ENCODE results near the gene ST7L. TPM values are rescaled to one million over a fixed set of nuclear protein-coding genes. Genes with fewer than 3 reads are reported as not detected.

ST7L gene, protein sequence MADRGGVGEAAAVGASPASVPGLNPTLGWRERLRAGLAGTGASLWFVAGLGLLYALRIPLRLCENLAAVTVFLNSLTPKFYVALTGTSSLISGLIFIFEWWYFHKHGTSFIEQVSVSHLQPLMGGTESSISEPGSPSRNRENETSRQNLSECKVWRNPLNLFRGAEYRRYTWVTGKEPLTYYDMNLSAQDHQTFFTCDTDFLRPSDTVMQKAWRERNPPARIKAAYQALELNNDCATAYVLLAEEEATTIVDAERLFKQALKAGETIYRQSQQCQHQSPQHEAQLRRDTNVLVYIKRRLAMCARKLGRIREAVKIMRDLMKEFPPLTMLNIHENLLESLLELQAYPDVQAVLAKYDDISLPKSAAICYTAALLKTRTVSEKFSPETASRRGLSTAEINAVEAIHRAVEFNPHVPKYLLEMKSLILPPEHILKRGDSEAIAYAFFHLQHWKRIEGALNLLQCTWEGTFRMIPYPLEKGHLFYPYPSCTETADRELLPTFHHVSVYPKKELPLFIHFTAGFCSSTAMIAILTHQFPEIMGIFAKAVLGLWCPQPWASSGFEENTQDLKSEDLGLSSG
- total RNA-seq, result 11.4 and 21.2 TPM in 2 replicates

DNA sequence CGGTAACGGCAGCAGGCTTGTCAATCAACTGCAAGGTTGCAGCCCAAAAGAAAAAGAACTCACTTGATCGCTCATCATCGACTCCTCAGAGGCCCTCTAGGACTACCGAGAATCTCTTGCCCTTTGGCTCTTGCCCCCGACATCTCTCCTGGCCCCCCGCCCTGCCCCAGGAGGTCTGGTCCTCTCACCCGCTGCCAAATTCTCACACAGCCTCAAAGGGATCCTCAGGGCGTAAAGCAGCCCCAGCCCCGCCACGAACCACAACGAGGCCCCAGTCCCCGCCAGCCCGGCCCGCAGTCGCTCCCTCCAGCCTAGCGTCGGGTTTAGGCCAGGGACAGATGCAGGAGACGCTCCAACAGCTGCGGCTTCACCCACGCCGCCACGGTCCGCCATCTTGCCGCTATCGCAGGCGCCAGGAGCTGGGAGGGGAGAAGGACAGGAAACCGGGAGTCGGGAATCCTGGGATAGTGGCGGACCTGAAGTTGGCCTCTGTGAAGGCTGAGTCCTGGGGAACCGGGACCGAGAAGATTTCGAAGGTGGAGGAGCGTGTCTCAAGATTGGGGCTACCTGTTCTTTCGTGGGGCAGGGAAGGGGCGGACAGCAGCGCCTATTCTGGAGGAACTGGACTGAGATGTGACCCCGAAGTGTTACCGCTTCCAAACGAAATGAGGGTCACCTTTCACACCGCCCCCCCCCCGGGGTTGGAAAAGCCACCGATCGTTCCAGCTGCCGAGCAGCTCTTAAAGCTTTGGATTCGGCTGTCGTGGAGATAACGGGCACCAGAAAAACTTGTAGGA, at the start of gene ST7L:
Gene ST7L, minus strand, starts transcription at position 421 of the 797 bp plus-strand sequence. Its CDS starts 28 bp downstream, at position 393.

DNA sequence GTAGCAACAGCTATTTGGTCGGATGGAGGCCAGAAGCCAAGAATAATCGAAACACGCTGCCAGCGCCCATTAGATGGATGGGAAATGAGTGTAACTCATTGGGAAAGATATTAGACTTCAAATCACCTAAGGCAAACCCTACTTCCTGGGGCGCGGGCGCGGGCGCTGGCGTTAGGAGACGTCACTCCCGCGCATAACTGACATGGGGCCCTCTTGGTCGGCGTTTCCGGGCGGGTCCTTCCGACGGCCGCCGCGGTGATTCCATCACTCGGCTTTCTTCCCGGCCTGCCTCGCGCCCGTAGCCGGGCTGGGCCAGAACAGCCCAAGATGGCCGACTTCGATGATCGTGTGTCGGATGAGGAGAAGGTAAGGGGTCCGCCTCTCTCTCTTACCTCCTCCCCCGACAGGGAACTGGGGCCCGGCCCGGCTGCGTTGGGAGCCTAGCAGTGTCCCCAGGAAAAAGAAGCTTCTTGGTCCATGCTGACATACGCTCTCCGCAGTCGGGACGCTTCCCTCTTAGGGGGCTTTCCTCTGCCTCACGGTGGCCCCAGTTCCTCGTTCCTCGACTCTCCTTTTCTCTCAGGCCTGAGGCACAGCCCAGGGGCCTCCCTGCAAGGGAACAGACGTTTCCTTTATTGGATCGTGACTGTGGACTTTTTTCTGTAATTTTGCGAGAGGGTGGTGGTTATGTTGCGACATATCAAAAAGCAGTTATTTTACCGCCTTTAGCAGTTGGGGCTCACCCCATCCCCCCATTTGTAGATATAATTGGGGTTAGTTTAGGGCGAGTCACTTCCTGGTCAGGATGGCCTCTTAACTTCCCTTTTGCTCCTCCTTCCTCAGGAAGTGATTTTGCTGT, 806 bp upstream of the ST7L start, which contains the start of gene CAPZA1:
Gene CAPZA1, plus strand, starts transcription at position 315 of the 859 bp plus-strand sequence. Its CDS starts 13 bp downstream, at position 328.

DNA sequence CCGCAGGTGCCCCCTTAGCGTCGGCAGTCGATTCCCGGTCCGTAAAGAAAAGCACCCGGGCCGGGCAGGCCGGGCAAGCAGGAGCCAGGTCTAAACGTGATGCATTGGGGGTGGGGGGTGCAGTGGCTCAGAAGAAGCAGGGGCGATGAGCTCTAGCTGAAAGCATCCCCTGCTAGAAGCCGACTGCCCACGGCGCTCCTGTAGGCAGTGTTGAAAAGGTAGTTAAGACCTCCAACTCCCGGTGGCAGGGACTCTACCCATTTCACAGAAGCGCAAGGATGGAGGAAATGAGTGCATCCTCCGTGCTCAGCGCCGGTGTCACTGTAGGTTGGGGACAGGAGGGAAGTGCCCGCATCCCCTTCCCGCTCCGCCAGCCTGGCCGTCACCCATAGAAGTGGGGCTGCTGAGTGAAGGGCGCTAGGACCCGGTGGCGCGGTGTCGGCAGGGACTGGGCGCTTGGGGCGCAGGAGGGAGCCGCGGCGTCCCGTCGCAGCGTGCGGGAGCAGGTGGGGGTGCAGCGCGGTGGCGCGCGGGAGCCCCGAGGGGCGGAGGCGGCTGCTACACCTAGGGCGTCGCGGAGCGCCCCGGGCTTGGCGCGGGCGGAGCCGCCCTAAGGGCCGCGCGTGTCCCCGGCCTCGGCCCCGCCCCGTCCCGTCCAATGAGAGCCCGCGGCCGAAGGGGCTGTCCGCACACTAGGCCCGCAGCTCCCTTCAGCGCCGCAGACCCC, 110.5 kb downstream of the ST7L start, which contains the start of gene WNT2B:
Gene WNT2B, plus strand, starts transcription at position 688 of the 727 bp plus-strand sequence. CDS start 298 bp downstream, outside the sequence.

Other genes starting within 250 kb of the ST7L start
- gene CTTNBP2NL, start 222.9 kb downstream of the ST7L start, total RNA-seq, result 13.0 and 15.4 TPM in 2 replicates
- gene WNT2B, start 110.2 kb downstream of the ST7L start, total RNA-seq, result 0.39 and 6.5 TPM in 2 replicates
- 119 and 182 TPM in 2 replicates for gene CAPZA1, start 691 bp upstream of the ST7L start, total RNA-seq
- 32.5 and 39.0 TPM in 2 replicates for gene MOV10, start 55.5 kb upstream of the ST7L start, total RNA-seq
- 218 and 493 TPM in 2 replicates for gene RHOC, start 88.0 kb upstream of the ST7L start, total RNA-seq
- gene PPM1J, start 96.2 kb upstream of the ST7L start, total RNA-seq, result 0.88 and 2.3 TPM in 2 replicates

Measured in epithelial cell of alveolus of lung (primary cell).